Measurements from ENCODE around the gene TMEM186.
"Not testable (repeated sequence)": the region's sequence is repeated elsewhere in the genome, so short reads cannot be mapped to it uniquely, and the experiment has no call there.

Gene TMEM186

GRCh38 chr16:8812162-8812843, 14.9 kb upstream of the TMEM186 start:
- no peak for DNase-seq

- no peak for DNase-seq
These were observed 11.3 kb upstream of the TMEM186 start for GRCh38 chr16:8808613-8809353.

GRCh38 chr16:8808009-8808408, 10.6 kb upstream of the TMEM186 start:
- DNase-seq, result no peak

- DNase-seq, result no peak
These were observed 9.8 kb upstream of the TMEM186 start for GRCh38 chr16:8807189-8807588.

- no peak for DNase-seq
These were observed 9.0 kb upstream of the TMEM186 start for GRCh38 chr16:8806272-8806983.

GRCh38 chr16:8804313-8804712, 6.9 kb upstream of the TMEM186 start:
- no peak for DNase-seq

GRCh38 chr16:8803733-8804132, 6.3 kb upstream of the TMEM186 start:
- DNase-seq, result not testable (repeated sequence)

GRCh38 chr16:8801701-8802100, 4.3 kb upstream of the TMEM186 start:
- no peak for DNase-seq

GRCh38 chr16:8798535-8799157, 1.2 kb upstream of the TMEM186 start:
- DNase-seq, result no peak

GRCh38 chr16:8798174-8798527, 712 bp upstream of the TMEM186 start:
- peak; percentile 19 for DNase-seq

- no peak for DNase-seq
These were observed 723 bp downstream of the TMEM186 start for GRCh38 chr16:8796469-8797363.

GRCh38 chr16:8795818-8796217, 1.6 kb downstream of the TMEM186 start:
- no peak for DNase-seq

GRCh38 chr16:8795091-8795490, 2.3 kb downstream of the TMEM186 start:
- no peak for DNase-seq

- no peak for DNase-seq
These were observed 8.8 kb downstream of the TMEM186 start for GRCh38 chr16:8788578-8789172.

GRCh38 chr16:8786316-8786715, 11.1 kb downstream of the TMEM186 start:
- DNase-seq, result not testable (repeated sequence)

GRCh38 chr16:8785408-8785807, 12.0 kb downstream of the TMEM186 start:
- DNase-seq, result no peak

GRCh38 chr16:8782673-8783072, 14.8 kb downstream of the TMEM186 start:
- no peak for DNase-seq

GRCh38 chr16:8781797-8782196, 15.6 kb downstream of the TMEM186 start:
- no peak for DNase-seq

- no peak for DNase-seq
These were observed 20.2 kb downstream of the TMEM186 start for GRCh38 chr16:8777217-8777616.

GRCh38 chr16:8776129-8776584, 21.3 kb downstream of the TMEM186 start:
- no peak for DNase-seq

GRCh38 chr16:8775359-8775758, 22.1 kb downstream of the TMEM186 start:
- DNase-seq, result no peak

- no peak for DNase-seq
These were observed 23.2 kb downstream of the TMEM186 start for GRCh38 chr16:8774208-8774607.

Measured in fibroblast of skin of scalp (primary cell).